CD14-positive monocyte (primary cell): ENCODE data around the gene TOLLIP. TPM values are rescaled to one million over a fixed set of nuclear protein-coding genes. Genes with fewer than 3 reads are reported as not detected.

ENCODE experiments used
- DNase-seq, 3 donors: peaks; one replicate each; pipeline ENCODE4 v3.0.0-alpha.2; 2011 to 2022
- H2AFZ ChIP-seq: 2 replicates; pipeline ENCODE4 v1.6.0; 2012; ENCODE audit warnings: mild to moderate bottlenecking, low read depth, low read length, inconsistent platforms; ENCODE audit not compliant: insufficient read depth, poor library complexity, severe bottlenecking
- H3K27ac ChIP-seq, 2 donors: 1 replicate in 1 of 2; 2 replicates in 1 of 2; pipeline ENCODE4 v1.5.1; 2012 to 2013; ENCODE audit warnings: low read length in 2 of 2, control low read depth in 1 of 2, inconsistent platforms in 1 of 2, low read depth in 1 of 2, mild to moderate bottlenecking in 1 of 2
- H3K27me3 ChIP-seq, 2 donors: one replicate each; pipeline versions ENCODE4 v1.6.0 to v1.6.1; 2011 to 2013; ENCODE audit warnings: low read length in 2 of 2; ENCODE audit not compliant: control insufficient read depth in 2 of 2, insufficient read depth in 2 of 2
- H3K36me3 ChIP-seq, 2 donors: replicated peaks in 1 of 2; 1 replicate in 1 of 2; 2 replicates in 1 of 2; pipeline versions ENCODE4 v1.5.1 to v1.6.1; 2012 to 2013; ENCODE audit warnings: low read length in 2 of 2, control low read depth in 1 of 2, inconsistent platforms in 1 of 2, mild to moderate bottlenecking in 1 of 2; ENCODE audit not compliant: insufficient read depth in 2 of 2, control insufficient read depth in 1 of 2
- H3K4me1 ChIP-seq, 2 donors: 1 replicate in 1 of 2; 2 replicates in 1 of 2; pipeline versions ENCODE4 v1.5.1 to v1.6.1; 2012 to 2013; ENCODE audit warnings: low read length in 2 of 2, control low read depth in 1 of 2, inconsistent platforms in 1 of 2, mild to moderate bottlenecking in 1 of 2, moderate library complexity in 1 of 2; ENCODE audit not compliant: insufficient read depth in 2 of 2, control insufficient read depth in 1 of 2
- H3K4me2 ChIP-seq: replicated peaks from 2 replicates; pipeline ENCODE3; 2012; ENCODE audit warnings: low read length, moderate library complexity, mild to moderate bottlenecking; ENCODE audit not compliant: poor library complexity, severe bottlenecking; ENCODE audit errors: extremely low read depth
- H3K4me3 ChIP-seq, 3 experiments: fragments of 200-600 bp in 1 of 3; sonication (generic) in 1 of 3; replicated peaks in 1 of 3; 1 replicate in 2 of 3; 2 replicates in 1 of 3; pipeline ENCODE4 v1.5.1; 2011 to 2013; ENCODE audit warnings: low read length in 3 of 3, mild to moderate bottlenecking in 3 of 3, control low read depth in 2 of 3, low read depth in 2 of 3, inconsistent platforms in 1 of 3, moderate library complexity in 1 of 3
- H3K79me2 ChIP-seq: 2 replicates; pipeline ENCODE4 v1.6.0; 2012; ENCODE audit warnings: mild to moderate bottlenecking, control low read depth, inconsistent platforms, low read length, moderate library complexity; ENCODE audit not compliant: insufficient read depth
- H3K9ac ChIP-seq: 2 replicates; pipeline ENCODE4 v1.6.0; 2017; ENCODE audit warnings: low read length, mild to moderate bottlenecking; ENCODE audit not compliant: insufficient read depth, poor library complexity, severe bottlenecking
- H3K9me3 ChIP-seq, 2 donors: replicated peaks in 1 of 2; 1 replicate in 1 of 2; 2 replicates in 1 of 2; pipeline versions ENCODE4 v1.5.1 to v1.6.1; 2012 to 2013; ENCODE audit warnings: low read length in 2 of 2, control low read depth in 1 of 2; ENCODE audit not compliant: control insufficient read depth in 1 of 2, insufficient read depth in 1 of 2
- H4K20me1 ChIP-seq: 2 replicates; pipeline ENCODE4 v1.6.0; 2012; ENCODE audit warnings: mild to moderate bottlenecking, low read length, control low read depth, moderate library complexity; ENCODE audit not compliant: insufficient read depth
- H3K27ac Mint-ChIP-seq, 7 donors: one replicate each; pipeline ENCODE4 v1.8.0; 2020; ENCODE audit warnings: mild to moderate bottlenecking in 7 of 7, mixed read lengths in 7 of 7, moderate library complexity in 6 of 7, inconsistent platforms in 2 of 7
- H3K27me3 Mint-ChIP-seq, 3 donors: one replicate each; pipeline ENCODE4 v1.8.0; 2021 to 2022; ENCODE audit warnings: low read depth in 3 of 3, mild to moderate bottlenecking in 3 of 3, mixed read lengths in 3 of 3, moderate library complexity in 3 of 3, inconsistent platforms in 1 of 3
- H3K36me3 Mint-ChIP-seq, 2 donors: one replicate each; pipeline ENCODE4 v1.8.0; 2020; ENCODE audit warnings: mixed read lengths in 2 of 2, inconsistent platforms in 1 of 2, mild to moderate bottlenecking in 1 of 2
- H3K4me1 Mint-ChIP-seq: one replicate; pipeline ENCODE4 v1.8.0; 2020; ENCODE audit warnings: mild to moderate bottlenecking, mixed read lengths
- H3K4me3 Mint-ChIP-seq, 2 donors: one replicate each; pipeline ENCODE4 v1.8.0; 2020; ENCODE audit warnings: mild to moderate bottlenecking in 2 of 2, mixed read lengths in 2 of 2, moderate library complexity in 1 of 2
- H3K9me3 Mint-ChIP-seq, 7 donors: one replicate each; pipeline ENCODE4 v1.8.0; 2020 to 2022; ENCODE audit warnings: mixed read lengths in 7 of 7, mild to moderate bottlenecking in 6 of 7, moderate library complexity in 6 of 7, inconsistent platforms in 2 of 7
- WGBS: methylation state at CpG from one replicate; pipeline ENCODE4 v1.1.5; 2013; ENCODE audit warnings: missing lambda C conversion rate; ENCODE audit not compliant: insufficient coverage; 5-methylcytosine and 5-hydroxymethylcytosine counted together
- intact Hi-C, 2 donors: fragments of 100-400 bp; cut with micrococcal nuclease; formaldehyde crosslinking; loops; one replicate each; pipeline versions ENCODE4 v1.15.0 to v1.15.1; 2023
- polyA plus RNA-seq, 3 donors: library from polyadenylated mRNA; depleted of rRNA in 1 of 3; unstranded in 2 of 3; stranded (reverse) in 1 of 3; fragments of 300-500 nt in 2 of 3; fragments of >200 nt in 1 of 3; fragmentation: Illumina TruSeq in 2 of 3; gene quantifications; 1 replicate in 2 of 3; 2 replicates in 1 of 3; pipeline ENCODE4 v1.2.3, GENCODE V29; 2012 to 2021
- TF ChIP-seq, protein P1 (sequence below): fragments of 200-600 bp; IDR thresholded peaks from one replicate; pipeline ENCODE4 v1.8.0; 2022; ENCODE audit warnings: antibody characterized with exemption, mild to moderate bottlenecking

The TOLLIP gene
- polyA plus RNA-seq, 3 donors = 67.9 to 72.1 (median 71.7) TPM

DNA sequence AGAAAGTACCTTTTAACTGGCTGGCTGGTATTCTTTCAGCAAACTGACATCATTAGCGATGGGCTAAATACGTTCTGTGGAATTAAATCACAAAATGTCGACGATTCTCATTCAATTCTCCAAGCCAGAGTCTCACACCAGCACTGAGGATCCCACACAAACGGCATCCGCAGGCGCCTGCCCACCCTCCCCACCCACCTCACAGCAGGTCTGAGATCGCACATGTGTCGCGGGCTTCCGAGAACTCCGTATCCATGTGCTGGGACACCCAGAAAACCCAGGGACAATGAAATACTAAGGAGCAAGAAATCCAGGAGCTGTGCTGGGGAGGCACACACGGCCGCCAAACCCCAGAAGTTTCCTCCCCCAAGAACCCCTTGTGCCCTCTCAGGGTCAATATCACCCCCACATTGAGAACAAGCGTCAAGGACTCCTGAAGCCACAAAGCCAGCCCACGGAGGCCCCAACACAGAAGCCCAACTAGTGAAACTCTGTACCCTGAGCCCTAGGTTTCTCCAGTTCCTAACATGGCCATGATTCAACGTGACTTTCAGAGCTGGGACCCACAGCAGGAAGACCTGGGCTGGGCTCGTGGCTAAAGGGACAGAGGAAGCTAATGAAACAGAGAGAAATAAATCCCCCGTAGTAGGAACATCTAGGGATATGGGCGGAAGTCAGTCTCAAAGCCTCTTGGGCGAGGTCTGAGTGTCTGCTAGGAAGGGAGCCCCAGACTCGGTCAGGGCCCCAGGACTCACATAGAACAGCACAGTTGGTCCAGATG is 8.0 kb downstream of the TOLLIP start:
- no peaks in the 10 kb centered on the region for H3K27me3 Mint-ChIP-seq
- Histone ChIP-seq H3K27ac (peak overlapping the region in 1 of 2 donors; percentile 22), H4K20me1 (peaks cover 100% of the 10 kb centered on the region), H3K9me3 (no peaks in the 10 kb centered on the region), H3K36me3 (peaks cover 29 to 50% of the 10 kb centered on the region in 2 donors), H3K4me3 (no peak overlapping the region), H3K79me2 (peaks cover 97% of the 10 kb centered on the region), H3K27me3 (no peaks in the 10 kb centered on the region), H3K4me2 (no peak overlapping the region), H3K4me1 (peaks cover 27 to 59% of the 10 kb centered on the region in 2 donors), H2AFZ (no peak overlapping the region), H3K9ac (no peak overlapping the region)
- intact Hi-C loops = loop anchor here in 1 of 2 donors (5.0 kb wide), 1 partner anchor 34 kb away; no protein-coding TSS in a partner anchor
- peak overlapping the region in 6 of 7 donors; percentile 10 to 78 (median 60) for H3K27ac Mint-ChIP-seq
- no peaks in the 10 kb centered on the region for H3K9me3 Mint-ChIP-seq
- peaks cover 38 to 68% of the 10 kb centered on the region in 2 donors for H3K36me3 Mint-ChIP-seq
- TF ChIP-seq, protein P1, sequence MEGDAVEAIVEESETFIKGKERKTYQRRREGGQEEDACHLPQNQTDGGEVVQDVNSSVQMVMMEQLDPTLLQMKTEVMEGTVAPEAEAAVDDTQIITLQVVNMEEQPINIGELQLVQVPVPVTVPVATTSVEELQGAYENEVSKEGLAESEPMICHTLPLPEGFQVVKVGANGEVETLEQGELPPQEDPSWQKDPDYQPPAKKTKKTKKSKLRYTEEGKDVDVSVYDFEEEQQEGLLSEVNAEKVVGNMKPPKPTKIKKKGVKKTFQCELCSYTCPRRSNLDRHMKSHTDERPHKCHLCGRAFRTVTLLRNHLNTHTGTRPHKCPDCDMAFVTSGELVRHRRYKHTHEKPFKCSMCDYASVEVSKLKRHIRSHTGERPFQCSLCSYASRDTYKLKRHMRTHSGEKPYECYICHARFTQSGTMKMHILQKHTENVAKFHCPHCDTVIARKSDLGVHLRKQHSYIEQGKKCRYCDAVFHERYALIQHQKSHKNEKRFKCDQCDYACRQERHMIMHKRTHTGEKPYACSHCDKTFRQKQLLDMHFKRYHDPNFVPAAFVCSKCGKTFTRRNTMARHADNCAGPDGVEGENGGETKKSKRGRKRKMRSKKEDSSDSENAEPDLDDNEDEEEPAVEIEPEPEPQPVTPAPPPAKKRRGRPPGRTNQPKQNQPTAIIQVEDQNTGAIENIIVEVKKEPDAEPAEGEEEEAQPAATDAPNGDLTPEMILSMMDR = no peak
- DNase-seq = no peak
- peaks cover 70% of the 10 kb centered on the region for H3K4me1 Mint-ChIP-seq
- 86% methylated on average over 14 of the region's 22 CpGs for WGBS
- no peak overlapping the region for H3K4me3 Mint-ChIP-seq

DNA sequence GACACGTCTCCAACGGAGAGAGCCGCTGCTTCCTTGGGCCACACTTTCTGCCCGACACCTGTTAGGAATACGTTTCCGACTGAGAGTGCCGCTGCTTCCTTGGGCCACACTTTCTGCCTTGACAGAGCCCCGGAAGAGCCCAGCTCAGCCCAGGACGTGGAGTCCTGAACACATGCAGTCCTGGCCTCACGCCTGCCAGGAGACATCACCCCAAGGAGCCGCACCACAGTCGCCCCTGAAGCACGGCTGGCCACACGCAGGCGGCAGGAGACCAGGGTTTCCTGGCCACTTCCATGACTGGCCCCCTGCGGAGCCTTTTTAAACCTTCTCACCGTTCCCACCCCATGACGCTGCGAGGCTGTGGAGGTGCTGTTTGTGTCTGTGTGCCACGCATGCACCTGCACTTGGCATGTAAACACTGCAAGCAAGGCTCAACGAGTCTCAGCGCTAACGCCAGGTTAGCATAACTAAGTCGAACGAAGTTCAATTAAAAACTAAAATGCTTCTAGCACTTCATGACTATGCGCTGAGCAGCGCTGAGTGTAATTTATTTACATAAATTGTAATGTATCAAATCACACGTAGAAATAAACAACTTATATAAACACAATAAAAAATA is 8.8 kb downstream of the TOLLIP start:
- H3K9ac ChIP-seq = no peak overlapping the region
- H3K27ac ChIP-seq = no peak overlapping the region
- peaks cover 100% of the 10 kb centered on the region for H4K20me1 ChIP-seq
- H3K9me3 Mint-ChIP-seq = no peaks in the 10 kb centered on the region
- intact Hi-C loops = loop anchor here in 1 of 2 donors (5.0 kb wide), 1 partner anchor 33 kb away; no protein-coding TSS in a partner anchor
- H3K4me3 Mint-ChIP-seq = no peak overlapping the region
- H3K9me3 ChIP-seq = no peaks in the 10 kb centered on the region
- 97% methylated on average over 20 of the region's 28 CpGs for WGBS
- no peak overlapping the region for H3K4me2 ChIP-seq
- peaks cover 24 to 56% of the 10 kb centered on the region in 2 donors for H3K4me1 ChIP-seq
- TF ChIP-seq, protein P1 = no peak
- H3K4me3 ChIP-seq = no peak overlapping the region
- H3K27me3 Mint-ChIP-seq = no peaks in the 10 kb centered on the region
- H3K27me3 ChIP-seq = no peaks in the 10 kb centered on the region
- H3K36me3 ChIP-seq = peaks cover 31 to 50% of the 10 kb centered on the region in 2 donors
- H3K36me3 Mint-ChIP-seq = peaks cover 40 to 68% of the 10 kb centered on the region in 2 donors
- peaks cover 67% of the 10 kb centered on the region for H3K4me1 Mint-ChIP-seq
- H2AFZ ChIP-seq = no peak overlapping the region
- no peak for DNase-seq
- H3K27ac Mint-ChIP-seq = peak overlapping the region in 3 of 7 donors; percentile 25 to 53 (median 45)
- peaks cover 97% of the 10 kb centered on the region for H3K79me2 ChIP-seq
